GM19397 (cell line): ENCODE measurements around the gene WDR20.
"Not testable (repeated sequence)": the region's sequence is repeated elsewhere in the genome, so short reads cannot be mapped to it uniquely, and the experiment has no call there.

ENCODE experiments used
- ATAC-seq: cut with Tn5 transposase; IDR thresholded peaks from one replicate; pipeline ENCODE4 v1.9.1; 2021; ENCODE audit warnings: mild to moderate bottlenecking, moderate library complexity; ENCODE audit not compliant: unreplicated experiment

Gene WDR20

GRCh38 chr14:102139286-102140026, at the start of gene WDR20:
Gene WDR20 (plus strand): TSS chr14:102139897. CDS start chr14:102139924, 27 bp downstream.
- peak; percentile 95 for ATAC-seq

- ATAC-seq, result no peak
Measured at GRCh38 chr14:102090713-102091112, 49.0 kb upstream of the WDR20 start.

- no peak for ATAC-seq
Measured at GRCh38 chr14:102092806-102093205, 46.9 kb upstream of the WDR20 start.

- ATAC-seq, result no peak
Measured at GRCh38 chr14:102094101-102094500, 45.6 kb upstream of the WDR20 start.

DNA sequence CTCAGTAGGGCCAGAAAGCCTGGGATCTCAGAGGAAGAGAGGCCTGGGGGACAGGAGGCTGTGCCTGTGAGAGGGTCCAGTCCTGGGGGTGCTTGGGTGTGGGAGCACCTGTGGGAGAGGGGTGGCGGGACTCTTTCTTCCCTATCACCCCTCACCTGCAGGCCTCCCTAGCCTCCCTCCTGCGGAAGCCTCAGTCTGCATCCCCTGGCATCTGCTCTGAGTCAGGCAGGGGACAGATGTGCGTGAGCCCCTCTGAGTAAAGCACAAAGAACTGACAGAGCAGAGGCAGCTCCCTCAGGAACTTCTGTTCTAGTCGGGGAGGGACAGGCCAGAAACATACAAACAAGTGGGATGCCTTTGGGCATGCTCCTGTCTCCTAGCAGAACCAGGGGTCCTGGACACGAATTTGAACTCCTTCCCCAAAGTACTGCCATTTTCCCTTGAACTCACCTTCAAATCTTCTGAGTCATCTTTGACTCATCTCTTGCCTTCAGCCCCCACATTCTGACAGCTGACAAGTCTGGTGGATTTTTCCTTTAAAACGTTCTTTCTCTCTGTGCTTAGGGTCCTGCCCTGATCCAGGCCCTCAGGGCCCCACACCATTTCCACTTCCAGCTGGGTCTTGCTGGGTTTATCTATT, 44.3 kb upstream of the WDR20 start:
- ATAC-seq, result no peak

- no peak for ATAC-seq
Measured at GRCh38 chr14:102095871-102096568, 43.7 kb upstream of the WDR20 start.

DNA sequence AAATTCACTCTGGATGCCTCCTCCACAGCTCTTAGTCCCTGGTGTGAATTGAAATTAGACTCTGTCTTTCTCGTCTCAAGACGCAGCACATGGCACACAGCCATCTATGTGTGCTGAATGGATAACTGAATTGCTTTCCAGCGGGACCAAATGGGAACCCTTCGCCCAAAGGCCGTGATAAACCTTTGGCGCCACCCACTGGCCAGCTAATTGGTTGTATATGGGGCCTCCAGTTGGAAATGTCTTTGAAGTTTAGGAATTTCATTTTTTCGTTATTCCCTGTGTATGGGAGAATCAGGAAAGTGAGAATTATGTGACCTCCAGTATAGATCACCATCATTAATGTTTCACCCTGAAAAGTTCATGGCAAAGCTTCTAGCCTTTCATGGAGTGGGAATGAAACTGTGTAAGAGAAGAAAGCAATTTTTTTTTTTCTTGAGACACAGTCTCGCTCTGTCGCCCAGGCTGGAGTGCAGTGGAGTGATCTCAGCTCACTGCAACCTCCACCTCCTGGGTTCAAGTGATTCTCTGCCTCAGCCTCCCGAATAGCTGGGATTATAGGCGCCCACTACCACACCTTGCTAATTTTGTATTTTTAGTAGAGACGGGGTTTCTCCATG, 43.0 kb upstream of the WDR20 start:
- ATAC-seq, result no peak

DNA sequence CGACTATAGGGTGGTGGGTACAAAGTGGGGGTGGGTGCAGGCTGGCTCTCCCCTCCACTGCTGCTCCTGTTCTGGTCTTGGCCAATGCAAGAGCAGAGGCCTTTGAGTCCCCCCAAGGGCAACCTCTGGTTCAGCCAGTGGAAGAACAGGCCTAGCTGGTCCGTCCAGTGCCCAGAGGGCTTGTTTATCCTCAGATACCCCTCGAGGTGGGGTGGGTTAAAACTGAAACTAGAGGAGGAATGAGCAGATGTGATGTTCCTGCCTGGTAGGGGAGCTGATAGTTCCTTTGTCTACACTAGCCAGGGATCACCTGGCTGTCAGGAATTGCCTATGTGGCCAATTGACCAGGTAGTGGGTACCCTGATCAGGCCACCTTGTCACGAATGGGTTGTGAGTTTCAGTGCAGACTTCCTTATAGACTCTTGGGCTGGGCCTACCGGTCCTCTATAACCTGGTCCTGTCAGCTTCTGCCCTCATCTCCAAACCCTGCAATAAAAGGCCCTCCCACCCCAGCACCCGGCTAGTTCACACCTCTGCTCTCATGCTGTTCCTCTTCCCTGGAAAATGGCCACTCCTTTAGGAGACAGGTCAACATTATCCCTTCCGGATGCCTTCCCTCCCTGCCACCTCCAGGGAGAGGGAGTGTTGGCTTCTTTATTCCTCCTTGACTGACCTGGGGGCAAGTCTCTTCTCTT, 42.1 kb upstream of the WDR20 start:
- no peak for ATAC-seq

DNA sequence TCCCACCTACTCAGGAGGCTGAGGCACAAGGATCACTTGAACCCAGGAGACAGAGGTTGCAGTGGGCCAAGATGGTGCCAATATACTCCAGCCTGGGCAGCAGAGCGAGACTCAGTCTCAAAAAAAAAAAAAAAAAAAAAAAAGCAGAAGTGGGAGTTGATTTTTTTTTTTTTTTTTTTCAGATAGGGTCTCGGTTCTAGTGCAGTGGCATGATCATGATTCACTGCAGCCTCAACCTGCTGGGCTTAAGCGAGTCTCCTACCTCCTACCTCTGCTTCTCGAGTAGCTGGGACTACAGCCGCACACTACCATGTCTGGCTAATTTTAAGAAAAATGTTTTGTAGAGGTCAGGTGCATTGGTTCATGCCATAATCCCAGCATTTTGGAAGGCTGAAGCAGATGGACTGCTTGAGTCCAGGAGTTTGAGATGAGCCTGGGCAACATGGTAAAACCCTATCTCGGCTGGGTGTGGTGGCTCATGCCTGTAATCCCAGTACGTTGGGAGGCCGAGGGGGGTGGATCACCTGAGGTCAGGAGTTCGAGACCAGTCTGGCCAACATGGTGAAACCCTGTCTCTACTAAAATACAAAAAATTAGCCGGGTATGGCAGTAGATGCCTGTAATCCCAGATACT, 36.5 kb upstream of the WDR20 start:
- no peak for ATAC-seq

DNA sequence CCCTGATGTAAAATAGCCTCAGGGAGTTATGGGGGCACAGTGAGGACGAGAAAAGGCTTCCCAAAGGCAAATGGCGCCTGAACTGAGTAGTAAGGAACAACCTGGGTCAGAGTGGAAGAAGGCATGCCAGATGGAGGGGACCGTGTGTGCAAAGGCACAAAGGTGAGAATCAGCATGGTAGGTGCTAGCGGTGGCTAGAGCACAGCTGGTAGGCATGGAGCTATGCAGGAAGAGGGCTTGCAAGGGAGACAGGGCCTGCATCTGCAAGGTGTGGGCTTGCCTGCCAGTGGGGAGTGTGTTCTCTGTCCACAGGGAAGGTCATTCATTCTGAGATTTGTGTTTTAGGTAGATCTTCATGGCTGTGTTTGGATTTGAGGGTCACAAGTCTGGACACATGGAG, 34.3 kb upstream of the WDR20 start:
- no peak for ATAC-seq

DNA sequence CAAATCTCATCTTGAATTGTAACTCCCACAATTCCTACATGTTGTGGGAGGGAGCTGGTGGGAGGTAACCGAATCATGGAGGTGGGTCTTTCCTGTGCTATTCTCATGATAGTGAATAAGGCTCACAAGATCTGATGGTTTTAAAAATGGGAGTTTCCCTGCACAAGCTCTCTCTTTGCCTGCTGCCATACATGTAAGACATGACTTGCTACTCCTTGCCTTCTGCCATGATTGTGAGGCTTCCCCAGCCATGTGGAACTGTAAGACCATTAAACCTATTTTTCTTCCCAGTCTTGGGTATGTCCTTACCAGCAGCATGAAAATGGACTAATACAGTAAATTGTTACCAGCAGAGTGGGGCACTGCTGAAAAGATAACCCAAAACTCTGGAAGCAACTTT, 30.4 kb upstream of the WDR20 start:
- not testable (repeated sequence) for ATAC-seq

DNA sequence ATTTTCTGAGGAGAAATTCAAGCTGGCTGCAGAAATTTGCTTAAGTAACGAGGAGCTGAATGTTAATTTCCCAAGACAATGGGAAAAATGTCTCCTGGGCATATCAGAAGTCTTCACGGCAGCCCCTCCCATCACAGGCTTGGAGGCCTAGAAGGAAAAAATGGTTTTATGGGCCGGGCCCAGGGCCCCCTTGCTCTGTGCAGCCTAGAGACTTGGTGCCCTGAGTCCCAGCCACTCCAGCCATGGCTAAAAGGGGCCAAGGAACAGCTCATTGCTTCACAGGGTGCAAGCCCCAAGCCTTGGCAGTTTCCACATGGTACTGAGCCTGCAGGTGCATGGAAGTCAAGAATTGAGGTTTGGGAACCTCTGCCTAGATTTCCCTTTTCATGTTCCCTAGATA, 28.6 kb upstream of the WDR20 start:
- no peak for ATAC-seq

GRCh38 chr14:102116361-102117180, 23.1 kb upstream of the WDR20 start:
- ATAC-seq, result no peak

- no peak for ATAC-seq
Measured at GRCh38 chr14:102117852-102118251, 21.8 kb upstream of the WDR20 start.

- ATAC-seq, result no peak
Measured at GRCh38 chr14:102120888-102121287, 18.8 kb upstream of the WDR20 start.

DNA sequence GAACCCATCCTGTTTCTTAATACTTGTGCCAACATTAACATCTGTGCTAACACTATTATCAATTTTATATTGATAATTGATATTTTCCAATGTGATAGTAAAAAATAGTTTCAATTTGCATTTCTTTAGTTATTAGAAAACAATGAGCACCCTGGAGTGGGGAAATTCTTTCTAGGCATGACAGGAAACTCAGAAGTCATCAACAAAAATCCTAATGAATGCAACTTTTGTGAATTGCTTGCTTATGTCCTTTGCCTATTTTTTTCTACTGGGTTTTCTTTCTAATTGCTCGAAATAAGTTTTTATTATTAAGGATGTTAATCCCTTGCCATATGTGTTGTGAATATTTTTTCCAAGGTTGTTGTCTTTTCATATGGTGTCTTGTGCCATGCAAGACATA, 18.1 kb upstream of the WDR20 start:
- no peak for ATAC-seq

DNA sequence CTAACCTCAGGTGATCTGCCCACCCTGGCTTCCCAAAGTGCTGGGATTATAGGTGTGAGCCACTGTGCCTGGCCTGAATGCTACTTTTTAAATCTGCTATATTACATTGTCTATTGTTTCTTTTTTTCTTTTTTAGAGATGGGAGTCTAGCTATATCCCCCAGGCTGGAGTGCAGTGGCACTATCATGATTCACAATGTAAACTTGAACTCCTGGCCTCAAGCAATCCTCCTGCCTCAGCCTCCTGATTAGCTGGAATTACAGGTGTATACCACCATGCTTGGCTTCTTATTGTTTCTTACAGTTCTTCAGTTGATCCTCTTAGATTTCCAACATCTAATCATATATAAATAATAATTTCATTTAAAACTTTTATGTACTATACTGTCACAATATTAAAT, 15.3 kb upstream of the WDR20 start:
- no peak for ATAC-seq

DNA sequence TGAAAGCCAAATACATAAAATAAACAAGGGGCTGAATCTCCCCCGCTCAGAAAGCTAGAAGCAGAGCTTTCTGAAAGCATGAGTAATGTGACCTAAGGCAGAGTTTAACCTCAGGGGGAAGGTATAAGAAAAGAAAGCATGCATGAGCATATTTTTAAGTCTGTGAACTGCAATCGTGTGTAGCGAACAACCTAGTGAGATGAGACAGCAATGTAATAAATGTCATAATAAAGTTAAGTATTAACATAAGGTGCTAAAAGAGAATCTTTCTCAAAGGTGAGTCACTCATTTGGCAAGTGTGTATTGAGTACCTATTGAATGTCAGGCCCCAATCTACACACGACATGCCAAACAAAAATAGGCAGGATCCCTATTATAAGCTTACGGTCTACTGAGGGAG, 14.2 kb upstream of the WDR20 start:
- ATAC-seq, result no peak

- no peak for ATAC-seq
Measured at GRCh38 chr14:102126807-102127455, 12.8 kb upstream of the WDR20 start.
